ENCODE measurements around the gene DCLRE1A. TPM values are rescaled to one million over a fixed set of nuclear protein-coding genes. Genes with fewer than 3 reads are reported as not detected.

The DCLRE1A gene
- total and polyA plus RNA-seq, 10 of the 15 experiments (the other 5 are each of a cell fraction or from before 2014, with no cell fraction given) = 4.8 to 29.8 (median 14.0) TPM

DNA sequence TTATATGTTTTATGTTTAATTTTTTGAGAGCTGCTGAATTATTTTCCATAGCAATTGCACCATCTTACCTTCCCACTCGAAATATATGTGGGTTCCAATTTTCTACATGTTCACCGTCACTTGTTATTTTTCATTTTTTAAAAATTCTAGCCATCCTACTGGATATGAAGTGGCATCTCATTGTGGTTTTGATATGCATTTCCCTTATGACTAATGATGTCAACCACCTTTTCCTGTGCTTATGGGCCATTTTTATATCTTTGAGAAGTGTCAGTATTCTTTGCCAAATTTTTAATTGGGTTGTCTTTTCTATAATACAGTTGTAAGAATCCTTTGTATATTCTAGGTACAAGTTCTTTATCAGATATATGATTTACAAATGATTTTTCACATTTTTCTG is 28.4 kb upstream of the DCLRE1A start:
- intact Hi-C loops (cut with micrococcal nuclease; ENCODE audit: unreplicated experiment) (no loop called here), in situ Hi-C loops (cut with MboI) (no loop called here)
- ChIA-PET CTCF (interaction anchor here (1.1 kb wide), 2 partner anchors 32 to 48 kb away, joined by 3 read pairs; no protein-coding TSS in a partner anchor), SMC1A (ENCODE audit: uncharacterized antibody, unreplicated experiment) (interaction anchor here (1.0 to 1.4 kb wide), 3 partner anchors 10 to 42 kb away, joined by 3 read pairs; no protein-coding TSS in a partner anchor), POLR2A (no interaction called here), RAD21 (ENCODE audit: unreplicated experiment) (interaction anchor here (0.6 to 1.8 kb wide), 2 partner anchors 10 to 21 kb away, joined by 4 read pairs; no protein-coding TSS in a partner anchor)
- Histone ChIP-seq H3K27ac (ENCODE audit: control insufficient read depth, insufficient read depth) (no peak overlapping the region), H3K9me3 (replicated peaks; ENCODE audit: control insufficient read depth, insufficient read depth, low read length) (no peaks in the 10 kb centered on the region; the same call in 1 of the 3 replicates), H2AFZ (ENCODE audit: control insufficient read depth, low read depth, low read length) (no peak overlapping the region), H3K4me2 (ENCODE audit: control insufficient read depth, insufficient read depth) (no peak overlapping the region), H3K4me1 (ENCODE audit: control insufficient read depth, insufficient read depth, low read length) (peaks cover 25% of the 10 kb centered on the region), H3K36me3 (ENCODE audit: control insufficient read depth in 2 of 2, insufficient read depth in 2 of 2, low read length in 1 of 2) (peaks cover 0 to 9% of the 10 kb centered on the region in 2 experiments; a peak in 1 of 4 replicates), H3K4me3 (no peak overlapping the region), H3K27me3 (replicated peaks in 1 of 2; ENCODE audit: control insufficient read depth in 2 of 2, insufficient read depth in 2 of 2, low read length in 1 of 2) (no peaks in the 10 kb centered on the region), H3K9ac (ENCODE audit: control insufficient read depth, insufficient read depth, low read length) (no peak overlapping the region), H3K79me2 (ENCODE audit: control insufficient read depth, insufficient read depth, low read length) (peaks cover 6% of the 10 kb centered on the region), H4K20me1 (ENCODE audit: control insufficient read depth, insufficient read depth) (no peaks in the 10 kb centered on the region)
- ATAC-seq = no peak
- BruUV-seq (replicated peaks) = no TSS peak
- no peak for DNase-seq (ENCODE audit: low read depth, low spot score)
- TF ChIP-seq ZBTB40 (IDR thresholded peaks at IDR 0.05; ENCODE audit: borderline replicate concordance) (no peak), SIX5 (IDR thresholded peaks at IDR 0.05; ENCODE audit: low read depth, low read length, severe bottlenecking) (no peak), E2F4 (IDR thresholded peaks at IDR 0.05; ENCODE audit: low read depth, low read length) (no peak), EGR1 (IDR thresholded peaks at IDR 0.05; ENCODE audit: borderline replicate concordance in 1 of 2, low read depth in 2 of 2, low read length in 2 of 2) (no peak), BCLAF1 (IDR thresholded peaks at IDR 0.05) (no peak), FOXM1 (IDR thresholded peaks at IDR 0.05; ENCODE audit: low read depth, low read length) (no peak)
- TF ChIP-seq, protein P1, sequence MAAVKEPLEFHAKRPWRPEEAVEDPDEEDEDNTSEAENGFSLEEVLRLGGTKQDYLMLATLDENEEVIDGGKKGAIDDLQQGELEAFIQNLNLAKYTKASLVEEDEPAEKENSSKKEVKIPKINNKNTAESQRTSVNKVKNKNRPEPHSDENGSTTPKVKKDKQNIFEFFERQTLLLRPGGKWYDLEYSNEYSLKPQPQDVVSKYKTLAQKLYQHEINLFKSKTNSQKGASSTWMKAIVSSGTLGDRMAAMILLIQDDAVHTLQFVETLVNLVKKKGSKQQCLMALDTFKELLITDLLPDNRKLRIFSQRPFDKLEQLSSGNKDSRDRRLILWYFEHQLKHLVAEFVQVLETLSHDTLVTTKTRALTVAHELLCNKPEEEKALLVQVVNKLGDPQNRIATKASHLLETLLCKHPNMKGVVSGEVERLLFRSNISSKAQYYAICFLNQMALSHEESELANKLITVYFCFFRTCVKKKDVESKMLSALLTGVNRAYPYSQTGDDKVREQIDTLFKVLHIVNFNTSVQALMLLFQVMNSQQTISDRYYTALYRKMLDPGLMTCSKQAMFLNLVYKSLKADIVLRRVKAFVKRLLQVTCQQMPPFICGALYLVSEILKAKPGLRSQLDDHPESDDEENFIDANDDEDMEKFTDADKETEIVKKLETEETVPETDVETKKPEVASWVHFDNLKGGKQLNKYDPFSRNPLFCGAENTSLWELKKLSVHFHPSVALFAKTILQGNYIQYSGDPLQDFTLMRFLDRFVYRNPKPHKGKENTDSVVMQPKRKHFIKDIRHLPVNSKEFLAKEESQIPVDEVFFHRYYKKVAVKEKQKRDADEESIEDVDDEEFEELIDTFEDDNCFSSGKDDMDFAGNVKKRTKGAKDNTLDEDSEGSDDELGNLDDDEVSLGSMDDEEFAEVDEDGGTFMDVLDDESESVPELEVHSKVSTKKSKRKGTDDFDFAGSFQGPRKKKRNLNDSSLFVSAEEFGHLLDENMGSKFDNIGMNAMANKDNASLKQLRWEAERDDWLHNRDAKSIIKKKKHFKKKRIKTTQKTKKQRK (IDR thresholded peaks at IDR 0.05; ENCODE audit: low read depth, low read length) = no peak
- TF ChIP-seq, protein P2, sequence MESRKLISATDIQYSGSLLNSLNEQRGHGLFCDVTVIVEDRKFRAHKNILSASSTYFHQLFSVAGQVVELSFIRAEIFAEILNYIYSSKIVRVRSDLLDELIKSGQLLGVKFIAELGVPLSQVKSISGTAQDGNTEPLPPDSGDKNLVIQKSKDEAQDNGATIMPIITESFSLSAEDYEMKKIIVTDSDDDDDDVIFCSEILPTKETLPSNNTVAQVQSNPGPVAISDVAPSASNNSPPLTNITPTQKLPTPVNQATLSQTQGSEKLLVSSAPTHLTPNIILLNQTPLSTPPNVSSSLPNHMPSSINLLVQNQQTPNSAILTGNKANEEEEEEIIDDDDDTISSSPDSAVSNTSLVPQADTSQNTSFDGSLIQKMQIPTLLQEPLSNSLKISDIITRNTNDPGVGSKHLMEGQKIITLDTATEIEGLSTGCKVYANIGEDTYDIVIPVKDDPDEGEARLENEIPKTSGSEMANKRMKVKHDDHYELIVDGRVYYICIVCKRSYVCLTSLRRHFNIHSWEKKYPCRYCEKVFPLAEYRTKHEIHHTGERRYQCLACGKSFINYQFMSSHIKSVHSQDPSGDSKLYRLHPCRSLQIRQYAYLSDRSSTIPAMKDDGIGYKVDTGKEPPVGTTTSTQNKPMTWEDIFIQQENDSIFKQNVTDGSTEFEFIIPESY (IDR thresholded peaks at IDR 0.05) = no peak
- WGBS (ENCODE audit: insufficient coverage, insufficient replicate concordance, low lambda C conversion rate, missing lambda C conversion rate) = 100% methylated on average over 2 of the region's 2 CpGs
- FAIRE-seq = no peak

Data from GM12878 (cell line).